K562 (cell line): ENCODE data around the gene CTSZ. TPM values are rescaled to one million over a fixed set of nuclear protein-coding genes. Genes with fewer than 3 reads are reported as not detected.

ENCODE experiments used
- POLR3G ChIP-seq: IDR thresholded peaks from 2 replicates; pipeline ENCODE4 v1.6.1; 2011; ENCODE audit not compliant: insufficient read length, insufficient replicate concordance; ENCODE audit errors: extremely low read depth
- polyA plus RNA-seq, 8 experiments: library from polyadenylated mRNA; depleted of rRNA in 4 of 8; stranded (reverse) in 5 of 8; unstranded in 3 of 8; fragments of >200 nt; fragmentation: Nextera tagmentation in 2 of 8; fragmentation: Illumina TruSeq in 1 of 8; extraction: Ambion mirVana in 2 of 8; extraction: Trizol in 1 of 8; gene quantifications; 2 replicates each; pipeline versions ENCODE4 v1.2.1 to v1.2.3, GENCODE V29; 2011 to 2014; ENCODE audit warnings: inconsistent platforms in 1 of 8, missing spikeins in 1 of 8
- total RNA-seq, 7 experiments: library from RNA; depleted of rRNA in 6 of 7; stranded (reverse); fragments of >200 nt in 6 of 7; fragmentation: Illumina TruSeq in 2 of 7; extraction: Trizol in 2 of 7; gene quantifications; 2 replicates each; pipeline versions ENCODE4 v1.2.1 to v1.2.3, GENCODE V29; 2011 to 2021; ENCODE audit warnings: low replicate concordance in 1 of 7
- TF ChIP-seq, protein P1 (sequence below): fragments of 450-650 bp; IDR thresholded peaks from 2 replicates; pipeline ENCODE4 v1.6.1; 2016; ENCODE audit warnings: low read depth

Gene CTSZ
- total and polyA plus RNA-seq, 9 of the 15 experiments (the other 6 are each of a cell fraction or from before 2014, with no cell fraction given) = 1.6 to 143 (median 82.8) TPM

DNA sequence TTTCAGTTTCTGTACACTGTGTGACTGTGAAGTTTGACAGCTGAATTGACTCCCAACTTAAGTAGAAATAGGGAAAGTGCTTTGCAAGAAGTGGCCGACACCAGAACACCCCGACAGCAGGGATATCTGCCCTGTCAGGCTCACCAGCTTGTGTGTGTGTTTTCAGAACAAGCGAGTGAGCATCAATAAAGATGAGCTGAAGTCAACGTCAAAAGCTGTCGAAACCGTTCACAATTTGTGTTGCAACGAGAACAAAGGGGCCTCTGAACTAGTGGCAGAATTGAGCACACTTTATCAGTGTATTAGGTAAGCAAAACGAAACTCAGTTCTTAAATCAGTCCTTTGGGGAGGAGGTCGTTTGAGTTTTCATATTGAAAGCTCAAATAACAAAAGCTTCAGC, 15.3 kb downstream of the CTSZ start (continued):
- TF ChIP-seq, protein P1, sequence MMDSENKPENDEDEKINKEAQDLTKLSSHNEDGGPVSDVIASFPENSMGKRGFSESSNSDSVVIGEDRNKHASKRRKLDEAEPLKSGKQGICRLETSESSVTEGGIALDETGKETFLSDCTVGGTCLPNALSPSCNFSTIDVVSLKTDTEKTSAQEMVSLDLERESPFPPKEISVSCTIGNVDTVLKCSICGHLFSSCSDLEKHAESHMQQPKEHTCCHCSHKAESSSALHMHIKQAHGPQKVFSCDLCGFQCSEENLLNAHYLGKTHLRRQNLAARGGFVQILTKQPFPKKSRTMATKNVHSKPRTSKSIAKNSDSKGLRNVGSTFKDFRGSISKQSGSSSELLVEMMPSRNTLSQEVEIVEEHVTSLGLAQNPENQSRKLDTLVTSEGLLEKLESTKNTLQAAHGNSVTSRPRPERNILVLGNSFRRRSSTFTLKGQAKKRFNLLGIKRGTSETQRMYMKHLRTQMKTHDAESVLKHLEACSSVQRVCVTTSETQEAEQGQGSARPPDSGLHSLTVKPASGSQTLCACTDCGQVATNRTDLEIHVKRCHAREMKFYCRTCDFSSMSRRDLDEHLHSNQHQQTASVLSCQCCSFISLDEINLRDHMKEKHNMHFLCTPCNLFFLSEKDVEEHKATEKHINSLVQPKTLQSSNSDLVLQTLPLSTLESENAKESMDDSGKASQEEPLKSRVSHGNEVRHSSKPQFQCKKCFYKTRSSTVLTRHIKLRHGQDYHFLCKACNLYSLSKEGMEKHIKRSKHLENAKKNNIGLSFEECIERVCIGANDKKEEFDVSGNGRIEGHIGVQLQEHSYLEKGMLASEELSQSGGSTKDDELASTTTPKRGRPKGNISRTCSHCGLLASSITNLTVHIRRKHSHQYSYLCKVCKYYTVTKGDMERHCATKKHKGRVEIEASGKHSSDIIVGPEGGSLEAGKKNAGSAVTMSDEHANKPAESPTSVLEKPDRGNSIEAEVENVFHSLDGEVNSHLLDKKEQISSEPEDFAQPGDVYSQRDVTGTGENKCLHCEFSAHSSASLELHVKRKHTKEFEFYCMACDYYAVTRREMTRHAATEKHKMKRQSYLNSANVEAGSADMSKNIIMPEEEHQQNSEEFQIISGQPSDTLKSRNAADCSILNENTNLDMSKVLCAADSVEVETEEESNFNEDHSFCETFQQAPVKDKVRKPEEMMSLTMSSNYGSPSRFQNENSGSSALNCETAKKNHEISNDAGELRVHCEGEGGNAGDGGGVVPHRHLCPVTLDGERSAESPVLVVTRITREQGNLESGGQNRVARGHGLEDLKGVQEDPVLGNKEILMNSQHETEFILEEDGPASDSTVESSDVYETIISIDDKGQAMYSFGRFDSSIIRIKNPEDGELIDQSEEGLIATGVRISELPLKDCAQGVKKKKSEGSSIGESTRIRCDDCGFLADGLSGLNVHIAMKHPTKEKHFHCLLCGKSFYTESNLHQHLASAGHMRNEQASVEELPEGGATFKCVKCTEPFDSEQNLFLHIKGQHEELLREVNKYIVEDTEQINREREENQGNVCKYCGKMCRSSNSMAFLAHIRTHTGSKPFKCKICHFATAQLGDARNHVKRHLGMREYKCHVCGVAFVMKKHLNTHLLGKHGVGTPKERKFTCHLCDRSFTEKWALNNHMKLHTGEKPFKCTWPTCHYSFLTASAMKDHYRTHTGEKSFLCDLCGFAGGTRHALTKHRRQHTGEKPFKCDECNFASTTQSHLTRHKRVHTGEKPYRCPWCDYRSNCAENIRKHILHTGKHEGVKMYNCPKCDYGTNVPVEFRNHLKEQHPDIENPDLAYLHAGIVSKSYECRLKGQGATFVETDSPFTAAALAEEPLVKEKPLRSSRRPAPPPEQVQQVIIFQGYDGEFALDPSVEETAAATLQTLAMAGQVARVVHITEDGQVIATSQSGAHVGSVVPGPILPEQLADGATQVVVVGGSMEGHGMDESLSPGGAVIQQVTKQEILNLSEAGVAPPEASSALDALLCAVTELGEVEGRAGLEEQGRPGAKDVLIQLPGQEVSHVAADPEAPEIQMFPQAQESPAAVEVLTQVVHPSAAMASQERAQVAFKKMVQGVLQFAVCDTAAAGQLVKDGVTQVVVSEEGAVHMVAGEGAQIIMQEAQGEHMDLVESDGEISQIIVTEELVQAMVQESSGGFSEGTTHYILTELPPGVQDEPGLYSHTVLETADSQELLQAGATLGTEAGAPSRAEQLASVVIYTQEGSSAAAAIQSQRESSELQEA = no peak
- TF ChIP-seq POLR3G = no peak
- TF ChIP-seq, all 486 proteins: peak for 0
